Measurements from ENCODE around the gene EHMT1.
A peak's percentile ranks its signal among the peaks of the same experiment; 100 is the strongest.

EHMT1 gene

DNA sequence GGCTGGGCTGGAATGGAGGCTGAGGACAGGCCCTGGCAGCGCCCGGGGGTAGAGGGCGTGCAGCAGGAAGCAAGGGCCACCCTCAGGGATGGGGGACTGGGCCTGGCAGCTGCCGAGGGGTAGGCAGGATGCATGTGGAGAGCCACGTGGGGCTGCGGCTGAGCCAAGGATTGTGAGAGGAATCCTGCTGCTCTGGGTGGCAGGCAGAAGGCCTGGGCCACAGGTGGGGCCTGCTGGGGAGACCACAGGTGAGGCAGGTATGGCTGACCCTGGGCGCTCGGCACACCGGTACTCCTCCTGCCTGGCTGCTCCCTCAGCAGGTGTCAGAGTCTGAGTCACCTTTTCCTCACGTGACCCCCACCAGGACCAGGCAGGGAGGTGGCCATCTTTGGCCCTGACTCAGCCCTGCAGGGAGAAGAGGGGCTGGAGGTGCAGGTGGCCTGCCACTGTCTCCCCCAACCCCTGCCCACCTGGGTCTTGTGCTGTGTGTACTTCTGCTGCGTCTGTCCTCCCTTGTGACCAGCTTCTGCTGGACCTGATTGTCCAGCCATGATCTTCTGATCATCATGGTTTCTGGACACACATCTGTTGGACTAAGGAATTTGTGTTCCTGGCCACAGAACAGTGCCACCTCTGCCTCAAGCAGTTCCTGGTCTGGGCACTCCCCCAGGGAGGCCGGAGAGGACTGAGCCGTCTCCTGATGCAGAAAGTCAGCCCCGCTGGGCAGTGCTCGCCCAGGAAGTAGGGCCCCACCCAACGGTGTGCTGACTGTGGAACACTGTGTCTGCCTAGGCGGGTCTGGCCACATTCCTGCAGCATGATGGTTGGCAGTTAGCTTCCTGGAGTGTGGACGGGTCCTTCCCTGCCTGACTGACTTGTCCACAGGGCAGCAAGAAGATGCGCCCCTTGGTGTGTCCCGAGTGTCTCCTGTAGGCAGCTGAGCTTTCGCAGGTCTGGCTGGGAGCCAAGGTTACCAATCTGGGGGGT, 6.9 kb upstream of the EHMT1 start:
- H3K27ac ChIP-seq: peak overlapping the region; percentile 97
- TF ChIP-seq, protein P1, sequence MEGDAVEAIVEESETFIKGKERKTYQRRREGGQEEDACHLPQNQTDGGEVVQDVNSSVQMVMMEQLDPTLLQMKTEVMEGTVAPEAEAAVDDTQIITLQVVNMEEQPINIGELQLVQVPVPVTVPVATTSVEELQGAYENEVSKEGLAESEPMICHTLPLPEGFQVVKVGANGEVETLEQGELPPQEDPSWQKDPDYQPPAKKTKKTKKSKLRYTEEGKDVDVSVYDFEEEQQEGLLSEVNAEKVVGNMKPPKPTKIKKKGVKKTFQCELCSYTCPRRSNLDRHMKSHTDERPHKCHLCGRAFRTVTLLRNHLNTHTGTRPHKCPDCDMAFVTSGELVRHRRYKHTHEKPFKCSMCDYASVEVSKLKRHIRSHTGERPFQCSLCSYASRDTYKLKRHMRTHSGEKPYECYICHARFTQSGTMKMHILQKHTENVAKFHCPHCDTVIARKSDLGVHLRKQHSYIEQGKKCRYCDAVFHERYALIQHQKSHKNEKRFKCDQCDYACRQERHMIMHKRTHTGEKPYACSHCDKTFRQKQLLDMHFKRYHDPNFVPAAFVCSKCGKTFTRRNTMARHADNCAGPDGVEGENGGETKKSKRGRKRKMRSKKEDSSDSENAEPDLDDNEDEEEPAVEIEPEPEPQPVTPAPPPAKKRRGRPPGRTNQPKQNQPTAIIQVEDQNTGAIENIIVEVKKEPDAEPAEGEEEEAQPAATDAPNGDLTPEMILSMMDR (conservative IDR thresholded peaks at IDR 0.05): no peak; the same call in 1 of the 2 replicates
- TF ChIP-seq ZFX (IDR thresholded peaks at IDR 0.05): peak; percentile 51; the same call in 1 of the 2 replicates

DNA sequence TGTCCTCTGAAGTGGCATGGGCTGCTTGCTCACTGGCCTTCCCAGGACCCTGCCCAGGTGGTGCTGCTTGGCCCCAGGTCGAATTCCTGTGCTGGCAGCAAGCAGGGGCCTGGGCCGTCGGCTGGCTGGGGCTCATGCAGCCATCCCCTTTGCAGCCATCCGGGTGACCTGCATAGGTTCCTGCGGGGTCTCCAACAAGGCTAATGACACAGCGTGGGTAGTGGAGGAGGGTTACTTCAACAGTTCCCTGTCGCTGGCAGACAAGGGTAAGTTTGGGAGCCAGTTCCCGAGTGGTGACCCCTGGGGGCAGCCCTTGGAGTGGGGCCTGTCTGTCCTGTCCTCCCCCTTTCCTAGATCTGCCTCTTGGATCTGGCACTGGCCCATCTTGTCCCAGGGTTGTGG, 6.1 kb upstream of the EHMT1 start:
- H3K27ac ChIP-seq: peak overlapping the region; percentile 97
- TF ChIP-seq, protein P1 (conservative IDR thresholded peaks at IDR 0.05): no peak
- TF ChIP-seq ZFX (IDR thresholded peaks at IDR 0.05): no peak

DNA sequence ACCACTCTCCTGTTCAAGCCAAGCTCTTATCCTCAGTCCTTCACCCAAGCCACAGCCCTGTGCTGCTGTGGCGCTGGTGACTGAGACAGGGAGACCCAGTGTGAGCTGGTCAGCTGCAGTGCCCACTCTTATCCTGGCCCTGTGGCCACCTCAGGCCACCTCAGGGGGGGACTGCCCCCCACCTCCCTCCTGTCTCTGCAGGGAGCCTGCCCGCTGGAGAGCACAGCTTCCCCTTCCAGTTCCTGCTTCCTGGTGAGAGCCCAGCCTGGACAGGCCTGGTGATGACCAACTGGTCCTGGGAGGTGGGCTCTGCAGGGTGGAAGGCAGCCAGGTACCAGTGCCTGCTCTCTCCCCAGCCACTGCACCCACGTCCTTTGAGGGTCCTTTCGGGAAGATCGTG, 5.5 kb upstream of the EHMT1 start:
- TF ChIP-seq, protein P1 (conservative IDR thresholded peaks at IDR 0.05): no peak
- TF ChIP-seq ZFX (IDR thresholded peaks at IDR 0.05): no peak
- H3K27ac ChIP-seq: peak overlapping the region; percentile 97

DNA sequence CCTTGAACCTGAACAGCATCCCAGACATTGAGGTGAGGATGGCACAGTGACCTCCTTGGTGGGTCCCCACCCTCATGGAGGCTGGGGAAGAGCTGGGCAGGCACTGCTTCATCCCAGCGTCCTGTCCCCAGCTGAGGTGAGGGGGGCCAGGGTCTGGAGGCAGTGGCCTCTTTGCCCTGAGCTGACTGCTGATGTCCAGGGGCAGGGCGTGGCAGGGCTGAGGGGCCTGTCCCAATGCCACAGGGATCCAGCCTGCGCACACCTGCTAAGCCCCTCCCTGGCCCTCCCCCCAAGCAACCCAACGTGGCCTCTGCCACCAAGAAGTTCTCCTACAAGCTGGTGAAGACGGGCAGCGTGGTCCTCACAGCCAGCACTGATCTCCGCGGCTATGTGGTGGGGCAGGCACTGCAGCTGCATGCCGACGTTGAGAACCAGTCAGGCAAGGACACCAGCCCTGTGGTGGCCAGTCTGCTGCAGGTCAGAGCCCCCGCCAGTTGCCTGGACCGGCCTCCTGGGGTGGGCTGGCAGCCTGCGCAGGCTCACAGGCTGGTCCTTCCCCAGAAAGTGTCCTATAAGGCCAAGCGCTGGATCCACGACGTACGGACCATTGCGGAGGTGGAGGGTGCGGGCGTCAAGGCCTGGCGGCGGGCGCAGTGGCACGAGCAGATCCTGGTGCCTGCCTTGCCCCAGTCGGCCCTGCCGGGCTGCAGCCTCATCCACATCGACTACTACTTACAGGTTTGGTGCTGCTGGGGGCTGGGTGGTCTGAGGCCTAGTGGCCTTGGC, 4.9 kb upstream of the EHMT1 start:
- TF ChIP-seq, protein P1 (conservative IDR thresholded peaks at IDR 0.05): no peak
- TF ChIP-seq ZFX (IDR thresholded peaks at IDR 0.05): no peak

DNA sequence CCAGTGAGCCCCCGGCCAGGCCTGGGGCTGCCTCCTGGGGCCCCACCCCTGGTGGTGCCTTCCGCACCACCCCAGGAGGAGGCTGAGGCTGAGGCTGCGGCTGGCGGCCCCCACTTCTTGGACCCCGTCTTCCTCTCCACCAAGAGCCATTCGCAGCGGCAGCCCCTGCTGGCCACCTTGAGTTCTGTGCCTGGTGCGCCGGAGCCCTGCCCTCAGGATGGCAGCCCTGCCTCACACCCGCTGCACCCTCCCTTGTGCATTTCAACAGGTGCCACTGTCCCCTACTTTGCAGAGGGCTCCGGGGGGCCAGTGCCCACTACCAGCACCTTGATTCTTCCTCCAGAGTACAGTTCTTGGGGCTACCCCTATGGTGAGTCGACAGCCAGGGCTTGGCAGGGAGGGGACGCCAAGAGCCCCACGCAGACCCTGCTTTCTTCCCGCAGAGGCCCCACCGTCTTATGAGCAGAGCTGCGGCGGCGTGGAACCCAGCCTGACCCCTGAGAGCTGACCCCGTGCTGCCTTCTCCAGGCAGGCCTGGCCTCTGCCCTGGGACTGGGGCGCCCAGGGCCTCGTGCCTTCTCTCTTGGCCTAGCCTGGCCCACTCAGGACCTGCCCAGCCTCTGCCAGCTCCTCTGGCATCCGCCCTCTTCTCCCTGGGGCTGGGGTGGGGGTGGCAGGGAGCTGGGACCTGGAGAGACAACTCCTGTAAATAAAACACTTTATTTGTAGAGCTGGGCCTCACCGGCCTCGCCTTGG, 4.0 kb upstream of the EHMT1 start:
- peak overlapping the region; percentile 97 for H3K27ac ChIP-seq
- TF ChIP-seq, protein P1 (conservative IDR thresholded peaks at IDR 0.05): no peak; the same call in 1 of the 2 replicates
- no peak for TF ChIP-seq ZFX (IDR thresholded peaks at IDR 0.05)

More for the DNA sequence above, 4.9 kb upstream of the EHMT1 start:
- H3K27ac ChIP-seq: peak overlapping the region; percentile 97

DNA sequence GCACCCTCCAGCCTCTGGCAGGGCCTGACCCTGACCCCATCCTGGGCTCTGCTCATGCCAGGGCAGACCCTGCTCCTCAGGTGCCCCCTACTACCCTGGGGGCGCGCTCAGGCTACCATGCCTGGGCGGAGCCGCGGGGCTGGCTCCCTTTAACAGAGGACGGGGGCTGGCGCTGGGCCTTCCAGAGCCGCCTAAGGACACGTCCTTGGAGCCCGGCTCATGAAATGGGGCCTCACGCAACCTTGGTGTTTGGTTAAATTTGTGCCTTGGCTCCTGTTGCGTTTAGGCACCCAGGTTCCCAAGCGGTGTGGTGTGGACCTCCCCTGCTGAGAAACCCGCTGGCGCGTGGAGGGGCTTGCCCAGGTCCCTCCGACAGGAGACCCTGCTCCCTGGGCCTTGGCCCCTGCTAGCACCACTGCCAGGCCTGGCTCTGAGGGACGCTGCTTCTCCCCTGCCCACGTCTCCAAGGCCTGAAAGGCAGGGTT, 3.4 kb upstream of the EHMT1 start:
- TF ChIP-seq ZFX (IDR thresholded peaks at IDR 0.05): no peak
- TF ChIP-seq, protein P1 (conservative IDR thresholded peaks at IDR 0.05): no peak
- peak overlapping the region; percentile 97 for H3K27ac ChIP-seq

All from C4-2B (cell line).